ENCODE data around the gene CTNNA2. TPM values are rescaled to one million over a fixed set of nuclear protein-coding genes. Genes with fewer than 3 reads are reported as not detected.

Gene CTNNA2
- polyA plus RNA-seq, 12 donors: 0.20 to 3.7 (median 0.85) TPM; not detected in 1

DNA sequence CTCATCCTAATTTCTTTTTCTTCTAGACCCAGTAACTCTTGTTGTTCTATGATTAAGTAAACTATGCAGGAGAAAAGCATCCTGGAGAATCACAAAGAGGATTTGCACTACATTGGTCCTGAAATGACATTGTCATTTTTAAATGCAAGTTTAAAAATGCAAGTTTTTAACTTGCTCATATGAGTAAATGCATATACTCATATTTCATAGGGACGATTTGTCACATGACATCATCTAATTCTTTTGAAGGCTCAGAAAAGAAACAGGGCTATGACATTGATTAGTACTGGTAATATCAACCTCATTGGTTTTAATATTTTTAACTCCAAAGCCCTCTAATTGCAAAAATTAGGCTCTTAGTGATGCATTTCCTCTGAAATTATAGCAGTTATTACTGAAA, 467.3 kb downstream of the CTNNA2 start:
- no peak for DNase-seq

- DNase-seq: no peak
These were observed 468.0 kb downstream of the CTNNA2 start for GRCh38 chr2:79980816-79981215.

DNA sequence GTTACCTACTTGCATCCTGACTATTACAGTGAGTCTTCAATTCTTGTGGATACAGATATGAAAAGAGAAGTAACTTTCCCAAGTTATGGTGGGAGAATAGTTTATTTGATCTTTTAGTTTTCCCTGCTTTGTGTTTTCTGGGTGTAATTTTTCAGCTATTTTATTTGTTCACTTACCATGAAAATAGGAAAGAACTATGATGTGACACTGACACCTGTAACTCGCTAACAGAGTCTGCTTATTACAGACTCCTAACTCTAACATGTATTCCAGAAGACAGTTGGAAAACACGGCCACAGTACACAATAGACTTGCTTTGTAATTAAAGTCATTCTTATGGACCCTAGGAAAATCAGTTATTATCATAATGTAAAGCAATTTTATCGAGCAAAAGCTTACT, 468.5 kb downstream of the CTNNA2 start:
- no peak for DNase-seq

- no peak for DNase-seq
These were observed 469.6 kb downstream of the CTNNA2 start for GRCh38 chr2:79982445-79982844.

DNA sequence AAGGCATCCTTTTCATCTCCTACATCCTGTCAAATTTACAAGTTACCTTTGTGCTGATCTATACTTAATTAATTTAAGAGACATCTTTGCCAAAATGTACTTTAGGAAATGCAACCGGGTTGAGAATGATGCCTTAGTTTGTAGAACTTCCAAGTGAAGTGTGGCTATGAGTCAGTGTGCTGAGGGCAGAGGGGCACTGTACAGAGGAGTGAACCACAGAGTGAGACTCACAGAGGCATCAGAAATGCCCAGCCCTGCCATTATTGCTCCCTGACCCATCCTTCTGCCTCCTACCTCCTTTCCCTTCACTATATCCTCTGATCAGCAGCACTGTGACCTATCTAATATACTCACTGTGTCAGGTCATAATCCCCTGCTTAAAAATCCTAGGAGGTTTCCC, 471.6 kb downstream of the CTNNA2 start:
- no peak for DNase-seq

DNA sequence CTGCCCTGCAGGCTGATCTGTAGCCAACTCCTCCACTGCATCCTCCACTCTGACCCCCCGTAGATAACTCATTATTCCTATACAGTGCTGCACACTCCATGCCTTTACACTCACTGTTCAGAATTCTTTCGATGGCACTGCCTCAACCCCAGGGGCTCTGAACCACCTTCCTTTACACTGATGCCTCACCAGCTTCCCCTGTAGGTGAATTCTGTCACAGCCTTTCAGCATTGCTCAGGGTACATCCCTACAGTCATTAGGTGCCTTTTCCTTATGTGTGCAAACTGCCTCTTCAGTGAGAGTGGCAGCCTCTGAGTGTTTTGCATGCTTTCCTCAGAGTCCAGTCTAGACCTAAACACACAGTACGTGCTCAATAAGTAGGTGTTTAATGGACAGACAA, 472.3 kb downstream of the CTNNA2 start:
- no peak for DNase-seq

GRCh38 chr2:79985571-79985970, 472.7 kb downstream of the CTNNA2 start:
- no peak for DNase-seq

DNA sequence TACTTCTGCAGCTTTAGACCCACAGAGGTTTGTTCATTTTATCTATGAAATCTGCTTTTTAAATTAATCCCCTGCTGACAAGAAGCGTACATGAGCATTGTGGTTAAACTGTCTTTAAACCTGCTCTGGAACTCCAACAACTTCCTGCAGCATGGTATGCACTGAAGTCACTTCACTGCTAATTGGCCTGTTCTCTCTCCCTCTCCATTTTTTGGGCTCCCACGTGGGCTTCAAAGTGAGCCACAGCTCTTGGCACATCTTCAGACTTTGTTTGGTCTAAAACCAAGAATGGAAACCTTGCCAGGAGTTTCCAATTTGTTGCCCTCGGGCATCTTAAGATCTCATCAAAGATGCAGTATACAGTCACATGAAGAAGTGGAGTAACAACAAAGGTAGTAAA, 480.3 kb downstream of the CTNNA2 start:
- no peak for DNase-seq

- no peak for DNase-seq
These were observed 481.3 kb downstream of the CTNNA2 start for GRCh38 chr2:79994161-79994560.

DNA sequence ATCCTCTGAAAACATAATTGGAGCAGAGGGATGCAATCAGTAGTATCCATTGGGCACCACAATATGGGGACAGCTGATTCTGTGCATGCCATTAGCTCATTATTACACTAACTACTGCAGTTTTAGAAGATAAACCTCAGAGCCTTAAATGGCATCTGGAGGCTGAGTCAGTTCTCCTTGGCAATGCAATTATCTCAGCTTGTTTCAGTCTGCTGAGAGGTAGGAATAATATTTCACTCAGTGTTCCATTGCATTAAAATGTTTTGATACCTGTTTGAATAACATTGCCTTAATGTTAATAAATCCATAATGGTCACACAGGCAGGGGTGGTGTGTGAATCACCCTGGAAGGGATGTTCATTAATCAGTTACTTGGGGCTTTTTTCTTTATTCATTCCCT, 482.1 kb downstream of the CTNNA2 start:
- DNase-seq: no peak

- DNase-seq: no peak
These were observed 483.9 kb downstream of the CTNNA2 start for GRCh38 chr2:79996709-79997108.

DNA sequence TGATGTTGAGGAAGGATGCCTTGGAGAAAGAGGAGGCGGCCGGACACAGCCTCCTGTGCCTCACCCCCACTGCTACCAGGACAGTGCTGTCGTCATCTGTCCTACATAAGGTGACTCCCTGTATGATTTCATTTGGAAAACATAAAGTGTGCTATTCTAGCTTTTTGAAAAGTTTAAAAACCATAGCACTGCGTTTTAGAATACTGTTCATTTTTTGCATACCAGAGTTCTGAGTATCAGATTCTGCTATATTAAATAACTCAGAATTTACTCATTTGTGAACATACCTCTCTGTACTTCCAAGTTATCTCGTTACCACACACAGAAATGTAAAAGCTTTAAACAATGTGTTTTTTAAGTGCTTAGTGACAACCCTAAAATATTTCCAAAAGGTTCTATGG, 488.9 kb downstream of the CTNNA2 start:
- no peak for DNase-seq

- no peak for DNase-seq
These were observed 489.3 kb downstream of the CTNNA2 start for GRCh38 chr2:80002112-80002511.

GRCh38 chr2:80002568-80003157, 489.8 kb downstream of the CTNNA2 start:
- DNase-seq: no peak

DNA sequence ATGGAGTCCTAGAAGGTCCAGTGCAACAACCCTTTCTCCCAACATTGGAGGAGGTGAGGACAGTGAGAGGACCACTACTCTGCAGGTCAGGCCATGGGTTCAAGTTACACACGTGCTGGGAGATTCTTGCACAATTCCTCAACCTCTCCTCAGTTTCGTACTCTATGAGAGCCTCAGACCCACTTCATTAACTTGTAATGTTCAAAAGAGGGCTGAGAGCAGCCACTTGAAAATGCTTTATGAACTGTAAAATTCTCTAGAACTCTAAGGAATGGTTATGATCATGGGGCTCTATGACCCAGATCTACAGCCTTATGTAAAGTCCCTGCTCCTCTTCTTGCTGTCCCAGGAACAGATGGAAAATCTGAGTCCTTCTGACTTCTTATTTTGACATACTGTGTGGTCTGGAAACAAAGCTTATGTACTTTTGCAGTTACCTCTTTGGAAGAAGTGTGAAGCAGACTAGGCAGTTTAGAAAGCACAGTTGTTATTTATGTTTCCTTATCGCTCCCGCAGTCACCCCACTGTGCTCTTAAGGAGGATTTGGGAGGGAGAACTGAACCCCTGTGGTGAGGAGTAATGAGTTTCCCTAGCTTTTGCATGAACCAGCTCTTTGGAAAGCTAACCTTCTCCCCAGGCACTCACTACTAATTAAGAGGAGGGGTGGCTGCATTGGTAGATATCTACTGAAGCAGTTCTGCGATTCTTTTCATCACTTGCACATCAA, 495.1 kb downstream of the CTNNA2 start:
- DNase-seq: no peak

- no peak for DNase-seq
These were observed 495.7 kb downstream of the CTNNA2 start for GRCh38 chr2:80008596-80008995.

DNA sequence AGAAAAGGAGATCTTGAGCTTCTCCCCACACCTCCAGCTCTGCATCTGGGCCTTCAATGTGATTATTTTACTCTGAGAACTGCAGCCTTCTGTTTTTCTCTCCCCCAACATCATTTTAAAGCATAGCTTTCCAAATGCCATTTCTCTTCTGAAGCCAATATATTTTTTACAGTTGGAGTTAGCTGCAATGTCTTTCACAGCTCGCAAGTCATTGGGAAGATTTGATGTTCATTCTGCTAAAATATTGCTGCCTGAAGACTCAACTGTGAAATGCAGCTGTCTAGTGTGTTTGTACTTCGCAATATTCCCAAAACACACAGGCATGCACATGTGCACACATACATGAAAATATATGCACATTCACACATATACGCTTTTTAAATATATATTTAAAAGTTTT, 496.4 kb downstream of the CTNNA2 start:
- no peak for DNase-seq

GRCh38 chr2:80012061-80012460, 499.2 kb downstream of the CTNNA2 start:
- no peak for DNase-seq

DNA sequence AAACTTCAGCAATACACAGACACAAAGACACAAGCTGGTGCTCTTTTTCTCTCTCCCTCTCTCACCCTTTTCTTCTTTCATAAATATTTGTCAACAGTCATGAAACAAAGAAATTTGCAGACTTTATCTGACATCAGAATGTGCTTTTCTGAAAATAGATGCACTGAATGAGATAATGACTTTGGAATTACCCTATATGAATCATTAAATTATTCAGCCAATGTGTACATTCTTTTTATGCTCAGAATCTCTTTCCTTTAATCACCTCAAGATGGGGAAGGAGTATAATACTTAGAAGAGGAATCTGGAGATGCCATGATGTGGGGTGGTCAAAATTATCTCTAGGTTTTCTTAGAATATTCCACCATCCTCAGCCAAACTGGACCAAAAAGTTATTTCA, 501.8 kb downstream of the CTNNA2 start:
- no peak for DNase-seq

- DNase-seq: no peak
These were observed 503.3 kb downstream of the CTNNA2 start for GRCh38 chr2:80016171-80016570.

- no peak for DNase-seq
These were observed 507.0 kb downstream of the CTNNA2 start for GRCh38 chr2:80019571-80020460.

DNA sequence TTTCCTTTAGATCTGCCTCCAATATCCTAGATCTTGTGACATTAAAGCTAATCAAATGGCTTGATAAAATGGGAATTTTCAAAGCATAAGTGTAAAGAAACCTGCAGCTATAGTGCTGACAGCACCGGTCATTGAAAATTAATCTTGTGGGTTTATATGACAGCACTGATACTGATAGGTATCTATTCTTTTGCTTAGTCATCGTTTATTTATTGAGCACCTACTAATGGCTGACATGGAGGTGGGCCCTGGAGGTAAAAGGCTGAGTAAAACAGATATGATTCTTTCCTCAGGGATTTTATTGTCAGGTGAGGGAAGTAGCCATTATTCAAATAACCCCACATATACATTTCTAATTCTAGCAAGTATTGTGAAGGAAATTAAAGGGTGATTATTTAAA, 509.2 kb downstream of the CTNNA2 start:
- no peak for DNase-seq
